KMS-11 (cell line): ENCODE data around the gene RALB.

Experiments used
- H2AFZ ChIP-seq: fragments of 200-600 bp; sonication (generic); 2 replicates; pipeline ENCODE4 v1.6.1; 2016; ENCODE audit warnings: antibody characterized with exemption, mixed run types, low read depth
- H3K27ac ChIP-seq: fragments of 200-600 bp; sonication (generic); 2 replicates; pipeline ENCODE4 v1.6.1; 2016; ENCODE audit warnings: mild to moderate bottlenecking, mixed run types
- H3K27me3 ChIP-seq: fragments of 200-600 bp; sonication (generic); 2 replicates; pipeline ENCODE4 v1.6.1; 2017; ENCODE audit warnings: mild to moderate bottlenecking, low read depth, mixed run types, moderate library complexity; ENCODE audit not compliant: insufficient read depth
- H3K36me3 ChIP-seq: fragments of 200-600 bp; sonication (generic); 2 replicates; pipeline ENCODE4 v1.6.1; 2017; ENCODE audit warnings: mild to moderate bottlenecking, mixed run types; ENCODE audit not compliant: insufficient read depth
- H3K4me1 ChIP-seq: fragments of 200-600 bp; sonication (generic); 2 replicates; pipeline ENCODE4 v1.6.1; 2016; ENCODE audit warnings: mild to moderate bottlenecking, low read depth, mixed run types; ENCODE audit not compliant: poor library complexity, severe bottlenecking
- H3K4me2 ChIP-seq: fragments of 200-600 bp; sonication (generic); 2 replicates; pipeline ENCODE4 v1.7.0; 2016; ENCODE audit warnings: mild to moderate bottlenecking, mixed run types
- H3K4me3 ChIP-seq: fragments of 200-600 bp; sonication (generic); IDR thresholded peaks from 2 replicates; pipeline ENCODE4 v1.6.1; 2017; ENCODE audit warnings: low read depth, low read length, mixed read lengths; ENCODE audit not compliant: insufficient read depth
- H3K79me2 ChIP-seq: fragments of 200-600 bp; sonication (generic); 2 replicates; pipeline ENCODE4 v1.6.1; 2016; ENCODE audit warnings: low read depth, mixed run types; ENCODE audit not compliant: insufficient read depth
- H3K9ac ChIP-seq: fragments of 200-600 bp; sonication (generic); 2 replicates; pipeline ENCODE4 v1.6.1; 2016; ENCODE audit warnings: mild to moderate bottlenecking, mixed run types
- H4K20me1 ChIP-seq: fragments of 200-600 bp; sonication (generic); 2 replicates; pipeline ENCODE4 v1.6.1; 2016; ENCODE audit warnings: mild to moderate bottlenecking, mixed run types; ENCODE audit not compliant: insufficient read depth
- TF ChIP-seq, protein P1 (sequence below): fragments of 200-600 bp; sonication (generic); conservative IDR thresholded peaks from 2 replicates; pipeline ENCODE4 v1.6.1; 2017; ENCODE audit warnings: low read depth, mild to moderate bottlenecking, antibody characterized with exemption, low read length, moderate library complexity, mixed read lengths

Gene RALB

GRCh38 chr2:120236316-120236715 is 16.3 kb upstream of the RALB start:
- Histone ChIP-seq H3K79me2 (peaks cover 5% of the 10 kb centered on the region), H3K4me3 (no peak overlapping the region), H3K4me2 (no peak overlapping the region), H3K27ac (no peak overlapping the region), H3K27me3 (no peaks in the 10 kb centered on the region), H2AFZ (no peak overlapping the region), H3K36me3 (no peaks in the 10 kb centered on the region), H3K4me1 (peaks cover 11% of the 10 kb centered on the region), H4K20me1 (no peaks in the 10 kb centered on the region), H3K9ac (no peak overlapping the region)
- TF ChIP-seq, protein P1, sequence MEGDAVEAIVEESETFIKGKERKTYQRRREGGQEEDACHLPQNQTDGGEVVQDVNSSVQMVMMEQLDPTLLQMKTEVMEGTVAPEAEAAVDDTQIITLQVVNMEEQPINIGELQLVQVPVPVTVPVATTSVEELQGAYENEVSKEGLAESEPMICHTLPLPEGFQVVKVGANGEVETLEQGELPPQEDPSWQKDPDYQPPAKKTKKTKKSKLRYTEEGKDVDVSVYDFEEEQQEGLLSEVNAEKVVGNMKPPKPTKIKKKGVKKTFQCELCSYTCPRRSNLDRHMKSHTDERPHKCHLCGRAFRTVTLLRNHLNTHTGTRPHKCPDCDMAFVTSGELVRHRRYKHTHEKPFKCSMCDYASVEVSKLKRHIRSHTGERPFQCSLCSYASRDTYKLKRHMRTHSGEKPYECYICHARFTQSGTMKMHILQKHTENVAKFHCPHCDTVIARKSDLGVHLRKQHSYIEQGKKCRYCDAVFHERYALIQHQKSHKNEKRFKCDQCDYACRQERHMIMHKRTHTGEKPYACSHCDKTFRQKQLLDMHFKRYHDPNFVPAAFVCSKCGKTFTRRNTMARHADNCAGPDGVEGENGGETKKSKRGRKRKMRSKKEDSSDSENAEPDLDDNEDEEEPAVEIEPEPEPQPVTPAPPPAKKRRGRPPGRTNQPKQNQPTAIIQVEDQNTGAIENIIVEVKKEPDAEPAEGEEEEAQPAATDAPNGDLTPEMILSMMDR, result no peak

- no peak overlapping the region for H3K27ac ChIP-seq
- no peak overlapping the region for H3K4me3 ChIP-seq
- H3K4me1 ChIP-seq, result peaks cover 9% of the 10 kb centered on the region
- H3K27me3 ChIP-seq, result no peaks in the 10 kb centered on the region
- H3K36me3 ChIP-seq, result no peaks in the 10 kb centered on the region
- H3K4me2 ChIP-seq, result no peak overlapping the region
- H3K9ac ChIP-seq, result no peak overlapping the region
- peaks cover under 1% of the 10 kb centered on the region; the same call in 1 of the 2 replicates for H3K79me2 ChIP-seq
- TF ChIP-seq, protein P1, result no peak
- no peaks in the 10 kb centered on the region for H4K20me1 ChIP-seq
- H2AFZ ChIP-seq, result no peak overlapping the region
Measured at GRCh38 chr2:120236791-120237190, 15.9 kb upstream of the RALB start.

DNA sequence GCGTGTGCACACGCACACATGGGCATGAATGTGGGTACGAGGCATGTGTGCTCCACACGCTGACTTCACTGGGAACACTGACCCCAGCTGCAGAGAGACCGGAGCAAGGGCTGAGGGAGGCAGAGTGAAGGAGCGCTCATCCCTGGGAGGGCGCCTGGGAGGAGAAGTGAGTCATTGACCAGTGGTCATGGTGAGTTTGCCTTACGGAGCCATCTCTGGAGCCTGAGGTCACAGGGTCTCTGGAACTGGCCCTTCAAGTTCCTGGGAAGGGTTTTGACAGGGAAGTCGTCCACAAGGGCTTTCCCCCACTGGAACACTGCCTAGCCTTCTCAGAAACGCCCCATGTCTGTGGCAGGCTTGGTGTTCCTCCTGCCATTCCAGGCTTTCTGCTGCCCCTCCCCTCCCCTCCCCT is 15.2 kb upstream of the RALB start:
- H4K20me1 ChIP-seq, result no peaks in the 10 kb centered on the region
- no peak overlapping the region for H3K27ac ChIP-seq

GRCh38 chr2:120238728-120239487 is 13.7 kb upstream of the RALB start:
- Histone ChIP-seq H3K27ac (no peak overlapping the region), H4K20me1 (no peaks in the 10 kb centered on the region), H2AFZ (no peak overlapping the region), H3K36me3 (no peaks in the 10 kb centered on the region), H3K9ac (no peak overlapping the region), H3K79me2 (no peaks in the 10 kb centered on the region), H3K4me2 (no peak overlapping the region), H3K27me3 (no peaks in the 10 kb centered on the region), H3K4me1 (no peaks in the 10 kb centered on the region), H3K4me3 (no peak overlapping the region)
- TF ChIP-seq, protein P1, result no peak

More for the DNA sequence above, 15.2 kb upstream of the RALB start:
- TF ChIP-seq, protein P1, result no peak
- H3K4me1 ChIP-seq, result peaks cover 9% of the 10 kb centered on the region
- no peaks in the 10 kb centered on the region for H3K27me3 ChIP-seq
- no peak overlapping the region for H3K4me3 ChIP-seq
- H3K36me3 ChIP-seq, result no peaks in the 10 kb centered on the region
- no peak overlapping the region for H3K9ac ChIP-seq
- H2AFZ ChIP-seq, result no peak overlapping the region
- H3K79me2 ChIP-seq, result no peaks in the 10 kb centered on the region
- H3K4me2 ChIP-seq, result no peak overlapping the region
